NCI-H2107 treated with DMSO at 0.1 percent for 48 hours (cell line): ENCODE data around the gene LRRC42.
"Not testable (repeated sequence)": the region's sequence is repeated elsewhere in the genome, so short reads cannot be mapped to it uniquely, and the experiment has no call there.

Experiments
- DNase-seq: peaks from one replicate; lab custom pipeline; 2025; ENCODE audit not compliant: unreplicated experiment; lab: John Stamatoyannopoulos, UW

Gene LRRC42

GRCh38 chr1:53964109-53964508 is 18.0 kb downstream of the LRRC42 start:
- no peak for DNase-seq

- no peak for DNase-seq
These were observed 20.6 kb downstream of the LRRC42 start for GRCh38 chr1:53966794-53967193.

- DNase-seq: no peak
These were observed 21.4 kb downstream of the LRRC42 start for GRCh38 chr1:53967409-53968124.

GRCh38 chr1:53968125-53968513 is 22.0 kb downstream of the LRRC42 start:
- DNase-seq: no peak

GRCh38 chr1:53969323-53969722 is 23.2 kb downstream of the LRRC42 start:
- not testable (repeated sequence) for DNase-seq

GRCh38 chr1:53971718-53972117 is 25.6 kb downstream of the LRRC42 start:
- DNase-seq: no peak

GRCh38 chr1:53975861-53976260 is 29.7 kb downstream of the LRRC42 start:
- DNase-seq: no peak

- peak; percentile 59 for DNase-seq
These were observed 33.7 kb downstream of the LRRC42 start for GRCh38 chr1:53979712-53980450.

- no peak for DNase-seq
These were observed 35.1 kb downstream of the LRRC42 start for GRCh38 chr1:53981220-53981619.

- DNase-seq: peak; percentile 23
These were observed 36.0 kb downstream of the LRRC42 start for GRCh38 chr1:53982034-53982762.

- DNase-seq: no peak
These were observed 36.6 kb downstream of the LRRC42 start for GRCh38 chr1:53982763-53983104.

- DNase-seq: no peak
These were observed 38.6 kb downstream of the LRRC42 start for GRCh38 chr1:53984726-53985125.

GRCh38 chr1:53986458-53986857 is 40.3 kb downstream of the LRRC42 start:
- DNase-seq: no peak

GRCh38 chr1:53987880-53988279 is 41.7 kb downstream of the LRRC42 start:
- DNase-seq: no peak

GRCh38 chr1:53992085-53992874 is 46.1 kb downstream of the LRRC42 start:
- no peak for DNase-seq

- DNase-seq: not testable (repeated sequence)
These were observed 48.4 kb downstream of the LRRC42 start for GRCh38 chr1:53994516-53994915.

GRCh38 chr1:53995683-53996082 is 49.5 kb downstream of the LRRC42 start:
- no peak for DNase-seq

- no peak for DNase-seq
These were observed 52.1 kb downstream of the LRRC42 start for GRCh38 chr1:53998223-53998622.

- no peak for DNase-seq
These were observed 53.8 kb downstream of the LRRC42 start for GRCh38 chr1:53999920-54000319.

GRCh38 chr1:54001591-54001990 is 55.4 kb downstream of the LRRC42 start:
- DNase-seq: no peak

GRCh38 chr1:54002544-54003248 is 56.5 kb downstream of the LRRC42 start:
- DNase-seq: no peak
